GM10248 (cell line): Measurements from ENCODE around the gene LRTM2.

ENCODE experiments used
- CTCF ChIA-PET: fragments of 300-600 bp; sonication (Branson Sonifier 250); formaldehyde crosslinking; extraction: SDS; loops from one replicate; lab custom pipeline; 2021; ENCODE audit warnings: antibody characterized with exemption; lab: Yijun Ruan, JAX
- POLR2A ChIA-PET: fragments of 350-650 bp; sonication (Branson Sonifier 250); formaldehyde crosslinking; extraction: SDS; loops from one replicate; lab custom pipeline; 2020; ENCODE audit warnings: antibody characterized with exemption; lab: Yijun Ruan, JAX
- DNase-seq: peaks from one replicate; pipeline ENCODE4 v3.0.0; 2012; ENCODE audit errors: extremely low spot score
- TF ChIP-seq, protein P1 (sequence below): IDR thresholded peaks from 2 replicates; pipeline ENCODE4 v1.5.1; 2012; ENCODE audit warnings: mild to moderate bottlenecking, low read depth; ENCODE audit errors: extremely low read depth, missing control alignments, control extremely low read depth

The LRTM2 gene

DNA sequence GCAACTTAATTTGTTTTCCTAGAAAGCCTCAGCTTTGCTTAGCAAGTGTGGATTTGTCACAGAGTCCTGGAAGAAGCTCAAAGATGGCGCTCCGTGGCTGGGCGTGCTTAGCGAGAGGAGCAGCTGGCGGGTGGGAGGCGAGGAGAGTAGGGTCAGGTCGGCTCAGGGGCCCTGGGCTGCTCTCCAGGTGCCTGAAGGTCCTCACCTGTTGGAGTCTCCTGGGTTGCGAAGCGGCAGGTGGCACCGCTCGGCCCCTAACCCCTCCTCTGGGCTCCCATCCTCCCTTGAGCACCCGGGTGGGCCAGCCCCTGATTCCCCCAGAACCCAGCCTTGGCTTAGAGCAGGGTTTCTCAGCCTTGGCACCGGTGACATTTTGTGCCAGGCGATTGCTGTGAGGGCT, 25.1 kb downstream of the LRTM2 start:
- no peak for DNase-seq
- POLR2A ChIA-PET, result no interaction called here

DNA sequence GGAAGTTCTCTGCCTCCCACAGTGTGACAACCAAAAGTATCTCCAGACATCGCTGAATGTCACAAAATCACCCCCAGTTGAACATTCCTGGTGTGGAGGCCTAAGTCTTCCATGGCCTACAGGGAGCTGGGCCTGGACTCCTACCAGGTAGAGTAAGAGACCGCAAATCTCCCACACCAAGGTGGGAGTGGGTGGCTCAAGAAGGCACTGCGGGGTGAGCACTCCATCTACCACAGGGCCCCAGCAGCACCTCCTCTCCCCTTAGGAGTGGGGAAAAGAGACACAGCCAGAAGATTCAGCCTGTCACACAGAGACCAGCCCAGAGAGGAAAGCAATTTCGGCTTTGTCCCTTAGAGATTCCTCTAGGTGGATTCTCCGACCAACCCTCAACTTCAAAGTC, 25.5 kb downstream of the LRTM2 start:
- DNase-seq, result no peak
- TF ChIP-seq, protein P1, sequence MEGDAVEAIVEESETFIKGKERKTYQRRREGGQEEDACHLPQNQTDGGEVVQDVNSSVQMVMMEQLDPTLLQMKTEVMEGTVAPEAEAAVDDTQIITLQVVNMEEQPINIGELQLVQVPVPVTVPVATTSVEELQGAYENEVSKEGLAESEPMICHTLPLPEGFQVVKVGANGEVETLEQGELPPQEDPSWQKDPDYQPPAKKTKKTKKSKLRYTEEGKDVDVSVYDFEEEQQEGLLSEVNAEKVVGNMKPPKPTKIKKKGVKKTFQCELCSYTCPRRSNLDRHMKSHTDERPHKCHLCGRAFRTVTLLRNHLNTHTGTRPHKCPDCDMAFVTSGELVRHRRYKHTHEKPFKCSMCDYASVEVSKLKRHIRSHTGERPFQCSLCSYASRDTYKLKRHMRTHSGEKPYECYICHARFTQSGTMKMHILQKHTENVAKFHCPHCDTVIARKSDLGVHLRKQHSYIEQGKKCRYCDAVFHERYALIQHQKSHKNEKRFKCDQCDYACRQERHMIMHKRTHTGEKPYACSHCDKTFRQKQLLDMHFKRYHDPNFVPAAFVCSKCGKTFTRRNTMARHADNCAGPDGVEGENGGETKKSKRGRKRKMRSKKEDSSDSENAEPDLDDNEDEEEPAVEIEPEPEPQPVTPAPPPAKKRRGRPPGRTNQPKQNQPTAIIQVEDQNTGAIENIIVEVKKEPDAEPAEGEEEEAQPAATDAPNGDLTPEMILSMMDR, result no peak
- CTCF ChIA-PET, result no interaction called here
- POLR2A ChIA-PET, result no interaction called here

More for the DNA sequence above, 25.1 kb downstream of the LRTM2 start:
- TF ChIP-seq, protein P1, result no peak
- CTCF ChIA-PET, result no interaction called here

DNA sequence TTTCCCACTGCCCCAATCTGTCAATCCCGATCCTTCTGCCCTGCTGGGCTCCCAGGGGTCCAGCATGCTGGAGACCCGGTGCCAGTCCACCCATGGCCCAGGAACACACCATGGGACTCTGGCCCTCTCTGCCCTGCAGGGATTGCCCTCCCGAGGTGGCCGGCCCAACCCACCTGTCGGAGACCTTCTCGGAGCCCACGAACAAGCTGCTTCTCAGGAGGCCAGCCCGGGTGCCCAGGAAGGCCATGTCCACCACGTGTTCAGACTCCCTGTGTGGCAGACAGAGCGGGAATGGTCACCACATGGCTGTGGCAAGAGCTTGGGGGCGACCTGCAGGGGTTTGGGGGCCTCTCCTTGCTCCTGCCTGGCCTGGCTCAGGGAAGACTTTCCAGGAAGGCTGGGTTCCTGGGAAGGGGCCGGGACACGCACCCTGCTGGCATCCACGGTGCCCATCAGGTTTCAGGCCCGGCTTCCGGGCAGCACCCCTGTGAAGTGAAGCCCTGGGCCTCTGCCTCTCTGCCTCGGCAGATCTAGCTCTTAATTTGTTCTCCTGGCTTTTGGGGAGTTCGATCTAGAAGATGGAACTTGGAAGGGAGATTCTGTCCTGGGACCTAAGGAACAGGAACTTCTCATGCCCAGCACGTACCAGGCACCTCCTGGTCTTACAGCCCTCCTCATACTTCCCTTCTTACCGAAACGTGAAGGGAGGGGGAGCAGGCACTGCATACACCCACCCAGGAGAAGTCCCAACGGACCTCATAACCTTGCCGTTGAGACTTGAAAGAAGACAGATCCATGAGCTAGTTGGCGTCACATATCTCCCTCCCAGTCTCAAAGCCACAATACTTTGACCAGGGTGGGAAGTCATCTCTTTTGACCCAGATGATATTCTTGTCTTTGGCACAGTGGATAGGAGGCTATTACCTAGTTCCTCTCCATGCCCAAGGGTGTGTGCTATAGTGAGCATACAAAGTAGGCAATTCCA, 26.3 kb downstream of the LRTM2 start:
- DNase-seq, result no peak
- CTCF ChIA-PET, result no interaction called here
- POLR2A ChIA-PET, result no interaction called here
- TF ChIP-seq, protein P1, result no peak

DNA sequence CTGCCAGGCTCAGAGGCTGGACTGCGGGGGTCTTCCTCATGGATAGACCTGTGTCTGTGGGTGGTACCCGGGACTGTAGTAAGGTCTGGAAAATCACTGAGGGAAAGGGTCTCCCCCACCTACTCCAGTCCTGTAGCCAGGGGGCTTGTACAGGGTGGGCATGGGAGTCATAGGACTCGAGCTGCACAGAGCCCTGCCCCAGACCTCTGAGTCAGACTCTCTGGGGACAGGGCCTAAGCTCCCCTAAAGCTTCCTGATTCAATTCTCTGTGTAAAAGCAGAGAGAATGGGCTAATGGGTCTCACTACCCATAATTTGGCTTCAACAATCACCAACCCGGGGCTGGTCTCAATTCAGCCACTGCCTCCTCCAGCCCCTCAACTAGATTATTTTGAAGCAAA, 27.0 kb downstream of the LRTM2 start:
- TF ChIP-seq, protein P1, result no peak
- DNase-seq, result no peak
- POLR2A ChIA-PET, result no interaction called here
- CTCF ChIA-PET, result no interaction called here

DNA sequence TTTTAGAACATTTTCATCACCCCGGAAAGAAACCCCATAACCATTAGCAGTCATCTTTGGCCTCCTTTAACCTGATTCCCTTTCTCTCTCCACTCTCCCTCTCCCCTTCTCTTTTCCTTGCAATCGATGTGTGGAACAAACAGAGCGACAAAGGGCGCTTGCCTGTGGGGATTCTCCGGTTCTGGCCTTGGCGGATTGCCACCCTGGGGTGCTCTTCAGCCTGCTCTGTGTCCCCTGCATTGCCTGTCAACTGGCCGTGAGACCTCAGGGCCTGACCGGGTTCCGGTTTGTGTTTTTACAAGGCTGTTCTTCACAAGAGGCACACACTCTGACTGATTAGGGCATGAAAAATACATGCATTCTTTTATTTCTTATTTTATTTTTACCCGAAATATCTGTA, 27.8 kb downstream of the LRTM2 start:
- ChIA-PET POLR2A (no interaction called here), CTCF (no interaction called here)
- TF ChIP-seq, protein P1, result no peak

DNA sequence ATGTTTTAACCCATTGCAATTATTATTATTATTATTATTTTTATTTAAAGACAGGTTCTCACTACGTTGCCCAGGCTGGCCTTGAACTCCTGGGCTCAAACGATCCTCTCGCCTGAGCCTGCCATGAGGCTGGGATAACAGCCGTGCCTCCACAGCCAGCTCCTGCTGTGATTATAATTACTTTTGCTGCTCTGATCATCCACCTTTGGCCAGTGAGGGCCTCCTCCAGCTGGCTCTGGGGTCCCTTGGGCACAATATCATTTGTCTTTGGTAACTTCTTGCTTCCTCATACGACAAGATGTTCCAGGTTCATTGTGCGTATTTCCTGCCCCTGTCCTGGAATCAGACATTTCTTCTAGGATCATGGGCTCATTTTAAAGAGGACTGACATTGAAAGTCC, 28.4 kb downstream of the LRTM2 start:
- POLR2A ChIA-PET, result no interaction called here
- TF ChIP-seq, protein P1, result no peak
- DNase-seq, result no peak
- CTCF ChIA-PET, result no interaction called here

More for the DNA sequence above, 27.8 kb downstream of the LRTM2 start:
- DNase-seq, result no peak
